DMS79 (cell line): ENCODE results near the gene ZNF865.

Experiments
- DNase-seq: peaks from one replicate; lab custom pipeline; 2025; lab: John Stamatoyannopoulos, UW

The ZNF865 gene

DNA sequence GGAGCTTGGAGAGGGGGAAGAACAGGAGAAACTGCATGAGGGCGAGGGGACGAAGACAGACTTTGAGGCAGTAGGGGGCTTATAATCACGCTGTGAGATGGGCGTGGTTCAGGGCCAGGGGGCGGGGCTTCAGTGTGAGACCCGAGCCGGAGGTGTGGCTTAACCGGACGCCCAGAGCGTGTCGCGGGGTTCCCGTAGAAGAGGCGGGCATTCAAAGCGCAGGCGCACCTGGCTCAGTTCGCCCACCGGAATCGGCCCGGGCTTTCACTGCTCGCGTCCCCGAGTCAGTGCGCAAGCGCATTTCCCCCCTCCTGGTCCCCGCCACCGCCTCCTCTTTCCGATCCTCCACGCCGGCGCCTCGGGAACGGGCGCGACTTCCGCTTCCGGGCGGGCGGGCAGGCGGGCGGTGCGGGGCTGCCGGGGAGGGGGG lies 225 bp upstream of the ZNF865 start:
- DNase-seq = peak; percentile 96

DNA sequence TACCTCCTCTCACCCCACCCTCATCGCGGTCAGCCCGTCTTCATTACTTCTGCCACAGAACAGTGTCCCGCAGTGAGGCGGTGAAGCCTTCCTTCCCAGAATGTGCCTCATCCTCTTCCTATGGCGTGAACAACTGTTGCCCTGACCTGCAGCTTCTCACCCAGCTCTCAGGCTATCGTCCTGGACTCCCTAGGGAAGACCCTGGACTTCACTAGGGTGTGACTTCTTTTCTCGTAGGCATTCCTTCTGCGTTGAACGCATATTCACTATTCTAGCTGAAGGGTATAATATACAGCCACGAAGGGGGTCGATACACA lies 982 bp downstream of the ZNF865 start:
- DNase-seq = no peak

DNA sequence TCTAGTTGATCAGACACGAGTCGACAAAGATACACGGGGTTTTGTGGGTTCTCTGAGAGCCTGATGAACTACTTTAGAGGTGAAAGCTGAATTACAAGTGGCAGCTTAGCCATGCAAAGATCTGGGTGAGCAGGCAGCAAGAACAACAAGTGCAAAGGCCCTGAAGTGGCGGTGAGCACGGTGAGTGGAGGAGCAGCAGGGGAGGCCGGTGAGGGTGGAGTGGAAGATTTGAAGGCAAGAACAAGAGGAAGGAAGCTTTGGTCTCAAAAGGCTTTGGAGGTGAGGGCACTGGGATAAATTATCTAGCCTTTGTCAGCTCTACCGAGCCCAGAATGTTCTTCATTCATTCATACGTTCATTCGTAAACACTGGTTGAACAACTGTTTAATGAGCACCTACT lies 1.4 kb downstream of the ZNF865 start:
- DNase-seq = no peak

DNA sequence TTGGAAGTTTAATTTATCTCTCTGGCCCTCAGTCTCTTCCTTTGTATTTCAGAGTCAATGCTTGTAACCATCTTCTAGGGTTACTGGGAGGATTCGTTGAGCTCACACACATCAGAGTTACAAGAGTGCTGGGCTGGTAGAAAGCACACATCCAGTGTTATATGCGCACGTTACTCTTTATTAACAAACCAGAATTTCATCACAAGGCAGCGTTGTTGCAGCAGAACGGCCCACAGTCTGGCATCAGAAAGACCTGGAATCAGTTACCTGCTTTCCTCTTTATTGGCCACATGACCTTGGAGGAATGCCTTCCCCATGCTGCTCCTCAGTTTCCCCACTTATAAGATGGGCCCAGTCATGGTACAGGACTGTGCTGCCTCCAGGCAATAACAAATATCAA lies 3.9 kb downstream of the ZNF865 start:
- DNase-seq = no peak

DNA sequence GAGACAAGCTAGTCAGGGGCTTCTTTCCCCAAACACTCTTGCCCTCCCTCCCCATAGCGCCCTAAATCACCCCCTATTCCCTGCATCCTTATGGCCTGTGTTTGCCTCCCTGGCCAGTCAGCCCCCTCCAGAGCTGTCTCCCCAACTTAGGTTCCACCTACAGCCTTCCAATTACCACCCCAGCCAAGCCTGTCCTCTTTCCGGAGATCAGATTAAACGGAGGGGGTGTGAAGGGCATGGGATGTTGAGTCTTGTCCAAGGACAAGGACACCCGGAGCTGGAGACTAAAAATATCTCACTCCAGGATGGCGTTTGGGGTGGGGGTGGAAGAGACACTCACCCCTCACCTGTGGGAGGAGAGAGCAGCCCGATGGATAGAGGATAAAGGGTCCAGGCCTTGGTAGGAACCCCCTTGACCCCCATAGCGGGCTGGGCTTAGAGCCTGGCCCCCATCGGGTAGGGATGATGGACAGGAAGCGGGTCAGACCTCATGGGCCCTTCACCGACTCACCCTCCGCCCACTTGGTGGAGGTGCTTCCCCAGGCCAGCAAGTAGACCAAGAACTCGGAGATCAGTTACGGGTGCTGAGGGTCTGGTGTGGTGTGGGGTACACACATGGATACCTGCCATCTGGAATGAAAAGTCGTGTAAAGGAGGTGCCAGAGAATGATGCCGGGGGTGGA lies 6.0 kb downstream of the ZNF865 start:
- no peak for DNase-seq

DNA sequence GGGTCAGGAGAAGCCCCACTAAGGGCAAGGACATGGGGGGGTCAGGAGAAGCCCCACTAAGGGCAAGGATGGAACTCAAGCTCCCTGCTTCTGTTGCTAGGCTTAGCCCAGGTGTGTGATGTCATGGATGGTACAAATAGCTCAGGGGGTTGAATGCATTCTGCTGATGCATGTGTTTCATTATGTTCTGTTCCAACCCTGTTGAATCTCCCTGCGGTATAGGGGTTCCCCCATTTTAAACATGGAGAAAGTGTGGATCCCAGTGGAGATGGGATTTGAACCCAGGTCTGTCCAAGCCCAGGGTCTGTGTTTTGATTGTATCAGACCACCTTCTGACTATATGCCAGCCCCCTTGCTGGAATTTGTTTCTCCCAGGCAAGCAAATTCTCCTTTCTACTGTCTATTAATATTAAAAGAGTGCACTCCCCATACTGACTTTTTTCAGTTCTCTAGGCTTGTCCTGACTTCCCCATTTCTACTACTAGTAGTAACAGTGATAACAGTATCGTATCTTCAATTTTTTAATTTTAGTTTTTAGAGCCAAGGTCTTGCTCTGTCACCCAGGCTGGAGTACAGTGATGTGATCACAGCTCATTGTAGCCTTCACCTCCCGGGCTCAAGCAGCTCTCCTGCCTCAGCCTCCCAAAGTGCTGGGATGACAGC lies 6.7 kb downstream of the ZNF865 start:
- no peak for DNase-seq

DNA sequence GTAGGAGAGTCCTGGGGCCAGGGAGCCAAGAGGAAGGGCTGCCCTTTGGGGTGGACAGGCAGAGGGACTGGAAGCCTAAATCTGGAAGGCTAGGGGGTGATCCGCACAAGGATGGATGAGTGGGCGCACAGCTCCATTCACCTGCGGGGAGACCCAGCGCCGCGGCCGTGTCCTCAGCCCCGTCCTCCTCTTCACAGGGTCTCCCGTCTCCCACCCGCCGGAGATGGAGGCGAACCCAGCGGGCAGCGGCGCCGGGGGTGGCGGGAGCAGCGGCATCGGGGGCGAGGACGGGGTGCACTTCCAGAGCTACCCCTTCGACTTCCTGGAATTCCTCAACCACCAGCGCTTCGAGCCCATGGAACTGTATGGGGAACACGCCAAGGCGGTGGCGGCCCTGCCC lies 7.9 kb downstream of the ZNF865 start:
- no peak for DNase-seq

DNA sequence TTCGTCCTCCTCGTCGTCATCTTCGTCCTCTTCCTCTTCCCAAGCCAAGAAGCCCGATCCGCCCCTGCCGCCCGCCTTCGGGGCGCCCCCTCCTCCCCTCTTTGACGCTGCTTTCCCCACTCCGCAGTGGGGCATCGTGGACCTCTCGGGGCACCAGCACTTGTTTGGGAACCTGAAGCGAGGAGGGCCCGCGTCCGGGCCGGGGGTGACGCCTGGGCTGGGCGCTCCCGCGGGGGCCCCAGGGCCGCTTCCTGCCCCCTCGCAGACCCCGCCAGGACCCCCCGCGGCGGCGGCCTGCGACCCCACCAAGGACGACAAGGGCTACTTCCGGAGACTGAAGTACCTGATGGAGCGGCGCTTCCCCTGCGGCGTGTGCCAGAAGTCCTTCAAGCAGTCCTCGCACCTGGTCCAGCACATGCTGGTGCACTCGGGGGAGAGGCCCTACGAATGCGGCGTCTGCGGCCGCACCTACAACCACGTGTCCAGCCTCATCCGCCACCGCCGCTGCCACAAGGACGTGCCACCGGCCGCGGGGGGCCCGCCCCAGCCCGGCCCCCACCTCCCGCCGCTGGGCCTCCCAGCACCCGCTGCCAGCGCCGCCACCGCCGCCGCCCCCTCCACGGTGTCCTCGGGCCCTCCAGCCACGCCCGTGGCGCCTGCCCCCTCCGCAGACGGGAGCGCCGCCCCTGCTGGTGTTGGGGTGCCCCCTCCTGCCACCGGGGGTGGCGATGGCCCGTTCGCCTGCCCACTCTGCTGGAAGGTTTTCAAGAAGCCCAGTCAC lies 8.7 kb downstream of the ZNF865 start:
- no peak for DNase-seq

DNA sequence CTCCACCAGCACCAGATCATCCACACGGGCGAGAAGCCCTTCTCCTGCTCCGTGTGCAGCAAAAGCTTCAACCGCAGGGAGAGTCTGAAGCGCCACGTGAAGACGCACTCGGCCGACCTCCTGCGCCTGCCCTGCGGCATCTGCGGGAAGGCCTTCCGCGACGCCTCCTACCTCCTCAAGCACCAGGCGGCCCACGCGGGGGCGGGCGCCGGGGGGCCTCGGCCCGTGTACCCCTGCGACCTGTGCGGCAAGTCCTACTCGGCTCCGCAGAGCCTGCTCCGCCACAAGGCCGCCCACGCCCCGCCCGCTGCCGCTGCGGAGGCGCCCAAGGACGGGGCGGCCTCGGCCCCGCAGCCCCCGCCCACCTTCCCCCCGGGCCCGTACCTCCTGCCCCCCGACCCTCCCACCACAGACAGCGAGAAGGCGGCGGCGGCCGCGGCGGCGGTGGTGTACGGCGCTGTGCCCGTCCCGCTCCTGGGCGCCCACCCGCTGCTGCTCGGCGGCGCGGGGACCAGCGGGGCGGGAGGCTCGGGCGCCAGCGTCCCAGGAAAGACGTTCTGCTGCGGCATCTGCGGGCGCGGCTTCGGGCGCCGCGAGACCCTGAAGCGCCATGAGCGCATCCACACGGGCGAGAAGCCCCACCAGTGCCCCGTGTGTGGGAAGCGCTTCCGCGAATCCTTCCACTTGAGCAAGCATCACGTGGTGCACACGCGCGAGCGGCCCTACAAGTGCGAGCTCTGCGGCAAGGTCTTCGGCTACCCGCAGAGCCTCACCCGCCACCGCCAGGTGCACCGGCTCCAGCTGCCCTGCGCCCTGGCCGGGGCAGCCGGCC lies 9.5 kb downstream of the ZNF865 start:
- DNase-seq = no peak

DNA sequence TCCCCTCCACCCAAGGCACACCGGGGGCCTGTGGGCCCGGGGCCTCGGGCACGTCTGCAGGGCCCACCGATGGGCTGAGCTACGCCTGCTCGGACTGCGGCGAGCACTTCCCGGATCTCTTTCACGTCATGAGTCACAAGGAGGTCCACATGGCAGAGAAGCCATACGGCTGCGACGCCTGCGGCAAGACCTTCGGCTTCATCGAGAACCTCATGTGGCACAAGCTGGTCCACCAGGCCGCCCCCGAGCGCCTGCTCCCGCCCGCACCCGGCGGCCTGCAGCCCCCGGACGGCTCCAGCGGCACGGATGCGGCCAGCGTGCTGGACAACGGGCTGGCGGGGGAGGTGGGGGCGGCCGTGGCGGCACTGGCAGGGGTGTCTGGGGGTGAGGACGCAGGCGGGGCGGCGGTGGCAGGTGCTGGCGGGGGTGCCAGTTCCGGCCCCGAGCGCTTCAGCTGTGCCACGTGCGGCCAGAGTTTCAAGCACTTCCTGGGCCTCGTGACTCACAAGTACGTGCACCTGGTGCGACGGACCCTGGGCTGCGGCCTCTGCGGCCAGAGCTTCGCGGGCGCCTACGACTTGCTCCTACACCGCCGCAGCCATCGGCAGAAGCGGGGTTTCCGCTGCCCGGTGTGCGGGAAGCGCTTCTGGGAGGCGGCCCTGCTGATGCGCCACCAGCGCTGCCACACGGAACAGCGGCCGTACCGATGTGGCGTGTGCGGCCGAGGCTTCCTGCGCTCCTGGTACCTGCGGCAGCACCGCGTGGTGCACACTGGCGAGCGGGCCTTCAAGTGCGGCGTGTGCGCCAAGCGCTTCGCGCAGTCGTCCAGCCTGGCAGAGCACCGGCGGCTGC lies 10.3 kb downstream of the ZNF865 start:
- DNase-seq = no peak

DNA sequence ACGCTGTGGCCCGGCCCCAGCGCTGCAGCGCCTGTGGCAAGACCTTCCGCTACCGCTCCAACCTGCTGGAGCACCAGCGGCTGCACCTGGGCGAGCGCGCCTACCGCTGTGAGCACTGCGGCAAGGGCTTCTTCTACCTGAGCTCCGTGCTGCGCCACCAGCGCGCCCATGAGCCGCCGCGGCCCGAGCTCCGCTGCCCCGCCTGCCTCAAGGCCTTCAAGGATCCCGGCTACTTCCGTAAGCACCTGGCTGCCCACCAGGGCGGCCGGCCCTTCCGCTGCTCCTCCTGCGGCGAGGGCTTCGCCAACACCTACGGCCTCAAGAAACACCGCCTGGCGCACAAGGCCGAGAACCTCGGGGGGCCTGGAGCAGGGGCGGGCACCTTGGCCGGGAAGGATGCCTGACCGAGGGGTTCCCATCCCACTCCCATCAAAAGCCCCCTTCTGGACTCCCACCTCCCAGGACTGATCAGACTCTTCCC lies 11.0 kb downstream of the ZNF865 start:
- DNase-seq = no peak

DNA sequence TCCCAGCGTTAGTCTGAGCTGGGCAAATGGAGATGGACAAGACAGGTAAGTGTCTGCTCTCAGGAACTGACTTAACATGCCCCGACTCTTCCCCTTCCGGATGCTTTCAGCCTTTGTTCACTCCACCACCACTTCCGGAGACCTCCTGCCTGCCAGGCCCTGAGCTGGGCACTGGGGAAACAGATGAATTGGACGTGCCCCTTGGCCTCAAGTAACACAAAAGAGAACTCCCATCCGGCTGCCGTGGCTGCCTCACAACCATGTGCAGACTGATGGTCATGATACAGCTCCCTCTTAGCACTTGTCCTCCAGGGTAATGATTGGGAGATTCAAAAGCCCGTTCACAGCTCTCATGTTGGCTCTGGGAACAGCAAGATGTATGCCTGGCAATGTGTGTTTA lies 12.0 kb downstream of the ZNF865 start:
- no peak for DNase-seq

DNA sequence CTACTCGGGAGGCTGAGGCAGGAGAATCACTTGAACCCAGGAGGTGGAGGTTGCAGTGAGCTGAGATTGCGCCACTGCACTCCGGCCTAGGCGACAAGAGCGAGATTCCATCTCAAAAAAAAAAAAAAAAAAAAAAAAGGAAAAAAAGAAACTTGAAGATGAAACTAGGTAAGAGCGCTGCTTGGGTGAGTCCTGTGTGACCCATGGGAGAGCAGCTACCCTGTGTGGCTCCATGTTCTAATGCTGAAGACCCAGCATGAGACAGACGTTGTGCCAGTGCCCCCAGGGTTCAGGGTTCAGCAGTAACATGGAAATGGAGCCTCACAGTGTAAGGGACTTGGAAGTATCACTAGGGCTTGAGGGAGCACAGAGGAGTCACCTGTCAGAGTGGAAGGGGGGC lies 13.0 kb downstream of the ZNF865 start:
- DNase-seq = no peak

DNA sequence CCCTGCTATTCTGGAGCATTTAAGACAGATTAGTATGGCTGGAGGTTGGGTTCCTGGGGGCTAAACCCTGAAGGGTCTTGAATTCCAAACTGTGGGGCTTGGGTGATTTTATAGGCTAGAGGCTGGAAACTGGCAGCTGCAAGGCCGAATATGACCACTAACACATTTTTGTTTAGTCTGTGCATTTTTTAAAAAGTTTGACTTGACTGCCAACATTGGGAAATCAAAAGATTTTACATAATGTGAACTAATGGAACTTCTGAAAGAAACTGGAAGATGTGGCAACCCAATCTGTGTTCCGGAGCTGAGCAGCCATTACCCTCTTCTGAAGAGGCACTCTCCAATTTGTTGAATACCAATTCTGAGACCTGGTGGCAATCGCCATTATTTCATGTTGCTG lies 13.8 kb downstream of the ZNF865 start:
- DNase-seq = no peak

DNA sequence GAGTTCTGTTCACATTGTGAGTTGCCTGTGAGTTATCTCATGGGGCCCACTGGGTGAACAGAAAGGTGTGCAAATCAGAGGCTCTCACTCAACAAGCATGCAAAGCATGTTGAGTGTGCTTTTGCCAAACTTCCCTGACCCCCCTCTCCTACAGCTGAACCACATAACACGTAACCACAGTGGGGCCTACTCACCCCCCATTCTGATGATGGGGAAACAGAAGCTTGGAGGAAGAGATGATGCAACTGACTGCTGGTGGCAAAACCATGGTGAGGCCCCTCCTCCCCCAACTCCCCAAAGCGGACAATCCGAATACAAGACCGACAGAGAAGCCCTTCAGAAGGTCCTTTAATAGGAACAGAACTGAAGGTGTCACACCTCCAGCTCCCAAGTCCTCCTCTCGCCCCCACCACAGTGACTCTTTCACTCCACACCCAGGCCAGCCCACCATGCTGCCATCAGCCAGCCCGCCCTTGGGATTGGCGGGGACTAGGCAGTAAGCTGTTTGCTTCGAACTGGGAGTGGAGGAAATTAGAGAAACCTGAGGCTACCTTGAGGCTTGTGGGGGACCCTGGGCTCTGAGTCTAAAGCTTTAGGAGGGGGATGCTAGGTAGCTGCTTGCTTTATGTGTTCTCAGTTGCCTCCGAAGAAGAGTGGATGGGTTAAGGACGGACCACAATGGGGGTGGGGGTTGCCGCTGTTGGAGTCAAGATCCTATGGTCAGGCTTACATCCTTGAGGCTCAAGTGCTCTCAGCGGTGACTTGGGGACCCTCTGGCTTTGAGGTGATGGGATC lies 15.2 kb downstream of the ZNF865 start:
- DNase-seq = no peak

DNA sequence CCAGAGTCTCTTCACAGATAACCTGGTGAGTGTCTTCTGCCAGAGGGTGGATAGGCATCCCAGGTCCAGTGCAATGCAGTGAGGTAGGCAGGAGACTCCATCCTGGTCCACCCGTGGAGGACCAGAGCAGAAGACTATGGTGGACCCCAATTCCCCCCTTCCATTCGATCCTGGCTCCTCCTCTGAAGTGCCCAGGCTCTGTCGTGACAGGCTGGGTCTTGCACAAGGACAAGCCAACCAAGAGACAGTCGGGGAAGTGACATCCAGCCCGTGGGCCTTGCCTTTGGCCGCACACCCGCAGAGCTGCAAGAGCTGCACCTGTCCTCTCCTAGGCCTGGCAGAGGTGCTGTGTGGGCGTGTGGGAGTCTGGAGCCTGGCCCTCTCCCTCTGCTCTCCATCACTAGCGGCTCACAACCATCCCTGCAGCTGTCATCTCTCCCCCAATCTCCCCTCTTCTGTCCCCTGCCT lies 15.8 kb downstream of the ZNF865 start:
- no peak for DNase-seq

DNA sequence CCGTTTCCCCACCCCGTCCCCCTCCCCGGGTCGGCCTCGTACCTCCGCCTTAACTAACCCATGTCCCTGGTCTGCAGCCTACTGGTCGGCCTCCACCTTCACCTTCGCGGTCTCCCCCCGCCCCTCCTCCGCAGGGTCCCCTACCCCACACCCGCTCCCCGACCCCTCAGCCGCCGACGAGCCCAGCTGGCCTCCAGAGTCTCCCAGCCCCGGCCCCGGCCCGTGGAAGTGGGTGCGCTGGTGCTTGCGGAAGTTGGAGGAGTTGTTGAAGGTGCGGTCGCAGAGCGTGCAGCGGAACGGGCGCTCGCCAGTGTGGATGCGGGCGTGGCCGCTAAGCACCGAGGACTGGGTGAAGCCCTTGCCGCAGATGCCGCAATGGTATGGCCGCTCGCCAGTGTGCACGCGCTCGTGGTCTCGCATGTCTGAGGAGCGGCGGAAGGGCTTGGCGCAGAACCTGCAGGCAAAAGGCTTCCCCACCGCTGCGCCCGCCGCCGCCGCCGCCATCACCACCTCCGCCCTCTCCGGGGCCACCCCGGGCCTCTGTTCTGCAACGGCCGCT lies 16.3 kb downstream of the ZNF865 start:
- no peak for DNase-seq

DNA sequence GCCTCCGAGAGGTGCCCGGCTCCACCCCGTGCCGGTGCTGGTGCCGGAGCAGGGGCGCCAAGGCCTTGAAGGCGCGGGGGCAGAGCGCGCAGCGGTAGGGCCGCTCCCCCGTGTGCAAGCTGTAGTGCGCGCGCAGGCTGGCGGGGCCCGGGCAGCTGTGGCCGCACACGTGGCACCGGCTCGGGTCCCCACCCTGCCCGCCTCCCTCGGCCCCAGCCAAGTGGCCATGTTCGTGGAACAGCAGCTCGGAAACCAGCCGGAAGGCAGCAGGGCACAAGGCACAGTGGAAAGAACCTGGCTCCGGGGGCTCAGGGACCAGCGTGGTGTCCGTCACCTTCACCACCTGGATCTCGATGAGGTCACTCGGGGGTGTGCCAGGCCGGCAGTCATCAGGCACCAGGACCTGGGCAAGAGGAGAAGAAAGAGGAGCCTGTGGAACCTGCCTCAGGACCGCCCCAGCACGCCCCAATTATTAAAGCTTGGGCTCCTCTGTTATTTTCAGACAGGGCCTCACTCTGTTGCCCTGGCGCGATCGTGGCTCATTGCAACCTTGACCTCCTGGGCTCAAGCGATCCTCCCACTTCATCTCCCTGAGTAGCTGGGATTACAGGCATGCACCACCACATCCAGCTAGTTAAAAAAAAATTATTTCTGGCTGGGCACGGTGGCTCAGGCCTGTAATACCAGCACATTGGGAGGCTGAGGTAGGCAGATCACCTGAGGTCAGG lies 17.0 kb downstream of the ZNF865 start:
- DNase-seq = no peak

DNA sequence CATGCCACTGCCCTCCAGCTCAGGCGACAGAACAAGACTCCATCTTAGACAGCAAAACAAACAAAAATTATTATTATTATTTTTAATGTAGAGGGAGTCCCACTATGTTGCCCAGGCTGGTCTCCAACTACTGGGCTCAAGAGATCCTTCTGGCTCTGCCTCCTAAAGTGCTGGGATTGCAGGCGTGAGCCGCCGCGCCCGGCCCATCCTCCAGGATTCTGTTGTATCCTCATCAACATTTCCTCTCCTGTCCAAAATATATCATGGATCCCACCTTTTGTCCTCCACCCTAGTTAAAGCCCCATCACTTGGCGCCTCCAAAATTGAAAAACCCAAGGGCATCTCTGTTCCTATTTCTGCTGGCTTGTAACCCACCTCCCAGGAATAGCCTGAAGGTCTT lies 17.7 kb downstream of the ZNF865 start:
- no peak for DNase-seq
